ENCODE results near the gene CPXM2. TPM values are rescaled to one million over a fixed set of nuclear protein-coding genes. Genes with fewer than 3 reads are reported as not detected.

CPXM2 gene
- total RNA-seq = not detected
- not detected for polyA plus RNA-seq
- 0 reads per million in 6 experiments for total RNA-seq

DNA sequence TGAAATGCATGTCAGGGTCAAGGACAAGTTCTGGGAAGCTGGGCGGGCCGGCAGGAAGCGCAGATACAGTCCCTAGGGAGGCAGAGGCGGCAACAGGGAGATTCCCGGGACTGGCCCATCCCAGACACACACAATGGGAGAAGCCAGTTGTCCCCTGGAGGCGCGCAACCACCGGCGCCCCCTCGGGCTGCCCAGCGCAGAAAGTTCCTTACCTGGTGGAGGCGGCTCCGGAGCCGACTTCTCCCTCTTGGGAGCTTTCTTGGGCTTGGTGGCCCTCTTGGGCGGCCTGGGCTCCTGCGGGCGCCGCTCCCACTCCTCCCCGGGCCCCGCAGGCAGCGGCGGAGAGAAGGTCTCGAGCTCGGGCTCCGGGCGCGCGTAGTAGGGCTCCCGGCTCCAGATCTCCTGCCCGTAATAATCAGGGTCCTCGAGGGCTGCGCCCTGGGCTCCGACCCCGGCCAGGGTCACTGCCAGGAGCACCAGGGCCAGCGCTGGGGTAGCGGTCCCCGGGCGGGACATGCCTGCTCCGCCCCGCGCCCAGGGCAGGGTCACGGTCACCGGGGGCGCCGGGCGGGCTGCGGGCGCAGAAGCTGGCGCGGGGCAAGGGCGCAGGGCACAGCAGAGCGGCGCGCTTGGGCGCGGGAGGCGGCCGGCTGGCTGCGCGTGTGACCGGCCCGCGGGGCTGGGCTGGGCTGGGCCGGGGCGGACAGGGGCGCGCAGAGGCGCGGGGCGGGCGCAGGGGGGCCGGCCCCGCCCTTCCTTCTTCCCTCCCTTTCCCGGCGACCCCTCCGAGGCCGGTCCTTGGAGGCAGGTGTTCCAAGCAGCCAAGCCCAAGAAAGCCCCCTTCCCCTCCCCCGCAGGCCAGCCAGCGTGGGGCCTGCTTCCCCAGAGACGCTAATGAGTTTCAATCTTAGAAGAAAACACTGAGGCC is at the start of gene CPXM2:
Gene CPXM2, minus strand, starts transcription at position 664 of the 928 bp plus-strand sequence. Its CDS starts 148 bp downstream, at position 516.
- Mint-ChIP-seq H3K27ac (peak within 1 kb of the TSS in 1 of 10 donors; percentile 46), H3K27me3 (peaks cover 11 to 40% (median 29%) of the 10 kb centered on the region in 5 donors), H3K4me1 (peaks cover 0 to 1% (median 0%) of the 10 kb centered on the region in 4 donors), H3K36me3 (no peaks in the 10 kb centered on the region), H3K4me3 (peak within 1 kb of the TSS in 1 of 10 donors; percentile 41), H3K9me3 (peaks cover 0 to 3% (median 0%) of the 10 kb centered on the region in 9 donors)
- no peak for DNase-seq
- POLR2A ChIA-PET = no interaction called here
- ATAC-seq = no peak

GRCh38 chr10:123939591-123939990 is 48.0 kb upstream of the CPXM2 start:
- peaks cover 2 to 11% (median 4%) of the 10 kb centered on the region in 5 donors for H3K27me3 Mint-ChIP-seq
- peaks cover 0 to 14% (median 3%) of the 10 kb centered on the region in 9 donors for H3K9me3 Mint-ChIP-seq
- H3K36me3 Mint-ChIP-seq = peaks cover 0 to 4% (median 0%) of the 10 kb centered on the region in 3 donors
- H3K4me1 Mint-ChIP-seq = peaks cover 0 to 5% (median 2%) of the 10 kb centered on the region in 4 donors
- H3K27ac Mint-ChIP-seq = no peak overlapping the region
- POLR2A ChIA-PET = no interaction called here
- DNase-seq (no peak), ATAC-seq (no peak)
- H3K4me3 Mint-ChIP-seq = no peak overlapping the region

DNA sequence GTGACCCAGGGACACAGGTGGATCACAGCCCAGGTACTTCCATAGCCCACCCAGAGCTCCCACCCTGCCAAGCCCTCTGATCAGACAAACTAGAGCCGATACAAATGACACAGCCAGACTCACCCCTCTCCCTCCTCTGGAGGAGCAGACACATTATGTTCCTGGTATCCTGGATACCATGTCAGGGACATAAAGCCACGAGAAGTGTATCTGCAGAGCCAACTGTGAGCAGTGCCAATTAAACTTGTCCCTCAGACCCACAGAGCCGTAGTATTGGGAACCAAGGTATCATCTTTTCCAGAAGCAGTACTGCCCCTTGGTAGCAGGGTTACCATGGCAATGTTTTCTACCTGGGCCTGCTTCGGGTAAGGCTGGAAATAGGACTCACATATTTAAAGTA is 47.3 kb upstream of the CPXM2 start:
- Mint-ChIP-seq H3K27ac (no peak overlapping the region), H3K4me3 (no peak overlapping the region), H3K27me3 (peaks cover 2 to 11% (median 4%) of the 10 kb centered on the region in 5 donors), H3K36me3 (peaks cover 0 to 4% (median 0%) of the 10 kb centered on the region in 3 donors), H3K4me1 (peaks cover 0 to 7% (median 2%) of the 10 kb centered on the region in 4 donors), H3K9me3 (peaks cover 0 to 14% (median 5%) of the 10 kb centered on the region in 9 donors)
- DNase-seq = no peak
- no peak for ATAC-seq
- POLR2A ChIA-PET = no interaction called here

DNA sequence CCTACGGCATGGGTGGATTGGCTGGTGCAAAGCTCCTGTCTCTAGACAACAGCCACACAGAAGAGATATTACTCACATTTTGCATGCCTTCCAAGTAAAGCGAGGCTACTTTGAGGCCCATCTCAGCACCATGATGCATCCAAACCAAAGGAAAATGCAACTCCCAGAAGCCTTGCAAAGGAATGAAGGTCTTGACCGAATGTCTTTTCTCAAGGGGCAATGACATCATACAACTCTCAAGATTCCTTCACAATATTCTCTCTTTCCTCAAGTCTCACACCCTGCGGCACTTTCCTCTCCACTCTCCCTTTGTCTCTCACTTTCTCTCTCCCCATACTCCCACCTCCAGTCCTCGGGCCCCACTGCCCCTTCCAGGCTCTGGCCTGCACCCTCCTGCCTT is 44.8 kb upstream of the CPXM2 start:
- no peak overlapping the region for H3K4me3 Mint-ChIP-seq
- no peak for DNase-seq
- H3K27me3 Mint-ChIP-seq = peaks cover 2 to 21% (median 4%) of the 10 kb centered on the region in 5 donors
- ATAC-seq = no peak
- peaks cover 0 to 28% (median 8%) of the 10 kb centered on the region in 9 donors for H3K9me3 Mint-ChIP-seq
- H3K27ac Mint-ChIP-seq = no peak overlapping the region
- POLR2A ChIA-PET = no interaction called here
- peaks cover 0 to 7% (median 2%) of the 10 kb centered on the region in 4 donors for H3K4me1 Mint-ChIP-seq
- peaks cover 0 to 10% (median 0%) of the 10 kb centered on the region in 3 donors for H3K36me3 Mint-ChIP-seq

- no peak overlapping the region for H3K4me3 Mint-ChIP-seq
- peaks cover 0 to 7% (median 2%) of the 10 kb centered on the region in 4 donors for H3K4me1 Mint-ChIP-seq
- ATAC-seq (no peak), DNase-seq (no peak)
- POLR2A ChIA-PET = no interaction called here
- peaks cover 0 to 35% (median 10%) of the 10 kb centered on the region in 9 donors for H3K9me3 Mint-ChIP-seq
- peaks cover 0 to 21% (median 4%) of the 10 kb centered on the region in 5 donors for H3K27me3 Mint-ChIP-seq
- H3K36me3 Mint-ChIP-seq = peaks cover 0 to 17% (median 0%) of the 10 kb centered on the region in 3 donors
- peak overlapping the region in 1 of 10 donors; percentile 73 for H3K27ac Mint-ChIP-seq
These were observed 44.1 kb upstream of the CPXM2 start for GRCh38 chr10:123935680-123936079.

DNA sequence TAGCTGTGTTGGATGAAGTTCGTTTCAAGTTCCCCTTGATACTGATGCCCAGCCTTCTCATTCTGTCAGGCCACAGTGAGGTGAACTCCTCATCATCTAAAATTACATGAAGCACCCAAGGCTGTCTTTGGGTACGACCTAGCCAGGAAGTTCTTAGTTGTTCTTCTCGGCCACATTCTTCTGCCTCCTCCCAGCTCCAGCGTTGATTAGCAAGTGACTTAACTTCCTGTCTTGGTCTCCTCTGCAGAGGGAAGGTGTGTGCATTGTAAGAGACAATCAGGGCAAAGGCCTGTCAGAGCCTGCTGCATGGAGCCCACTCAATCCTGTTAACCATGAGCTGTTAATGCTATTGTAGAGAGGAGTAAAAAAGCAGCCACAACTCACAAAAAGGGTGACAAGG is 43.2 kb upstream of the CPXM2 start:
- Mint-ChIP-seq H3K27me3 (peaks cover 0 to 18% (median 5%) of the 10 kb centered on the region in 5 donors), H3K27ac (peak overlapping the region in 3 of 10 donors; percentile 6 to 60 (median 54)), H3K9me3 (peaks cover 0 to 43% (median 13%) of the 10 kb centered on the region in 9 donors), H3K4me3 (no peak overlapping the region), H3K36me3 (peaks cover 0 to 17% (median 0%) of the 10 kb centered on the region in 3 donors), H3K4me1 (peaks cover 0 to 7% (median 2%) of the 10 kb centered on the region in 4 donors)
- DNase-seq (no peak), ATAC-seq (no peak)
- POLR2A ChIA-PET = no interaction called here

GRCh38 chr10:123930340-123931001 is 38.9 kb upstream of the CPXM2 start:
- POLR2A ChIA-PET = no interaction called here
- H3K4me3 Mint-ChIP-seq = no peak overlapping the region
- no peak for DNase-seq
- no peak for ATAC-seq
- peaks cover 5 to 29% (median 12%) of the 10 kb centered on the region in 5 donors for H3K27me3 Mint-ChIP-seq
- peaks cover 0 to 37% (median 20%) of the 10 kb centered on the region in 9 donors for H3K9me3 Mint-ChIP-seq
- H3K36me3 Mint-ChIP-seq = peaks cover 0 to 17% (median 0%) of the 10 kb centered on the region in 3 donors
- H3K4me1 Mint-ChIP-seq = peaks cover 0 to 13% (median 3%) of the 10 kb centered on the region in 4 donors
- no peak overlapping the region for H3K27ac Mint-ChIP-seq

GRCh38 chr10:123929791-123930190 is 38.2 kb upstream of the CPXM2 start:
- no peak for DNase-seq
- POLR2A ChIA-PET = no interaction called here
- no peak for ATAC-seq
- no peak overlapping the region for H3K4me3 Mint-ChIP-seq
- H3K36me3 Mint-ChIP-seq = peaks cover 0 to 16% (median 0%) of the 10 kb centered on the region in 3 donors
- H3K27me3 Mint-ChIP-seq = peaks cover 9 to 29% (median 12%) of the 10 kb centered on the region in 5 donors
- peaks cover 0 to 36% (median 20%) of the 10 kb centered on the region in 9 donors for H3K9me3 Mint-ChIP-seq
- no peak overlapping the region for H3K27ac Mint-ChIP-seq
- H3K4me1 Mint-ChIP-seq = peaks cover 0 to 11% (median 1%) of the 10 kb centered on the region in 4 donors

DNA sequence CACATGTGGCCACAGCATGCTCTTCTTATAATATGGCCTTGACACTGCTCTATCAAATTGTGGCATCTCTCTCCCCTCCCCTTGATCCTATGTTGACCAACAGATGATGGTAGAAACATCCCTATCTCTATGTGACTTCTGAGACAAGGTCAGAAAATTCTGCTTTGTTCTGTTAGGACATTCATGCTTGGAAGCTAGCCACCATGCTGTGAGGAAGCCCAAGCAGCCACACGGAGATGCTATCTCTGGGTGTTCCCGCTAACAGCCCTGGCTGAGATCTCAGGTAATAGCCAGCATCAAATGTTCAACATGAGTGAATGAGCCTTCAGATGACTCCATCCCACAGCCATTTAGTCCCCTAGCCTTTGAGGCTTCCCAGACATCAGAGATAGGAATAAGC is 36.8 kb upstream of the CPXM2 start:
- H3K27me3 Mint-ChIP-seq = peaks cover 12 to 29% (median 17%) of the 10 kb centered on the region in 5 donors
- POLR2A ChIA-PET = no interaction called here
- peaks cover 0 to 14% (median 0%) of the 10 kb centered on the region in 3 donors for H3K36me3 Mint-ChIP-seq
- H3K27ac Mint-ChIP-seq = no peak overlapping the region
- peaks cover 0 to 34% (median 19%) of the 10 kb centered on the region in 9 donors for H3K9me3 Mint-ChIP-seq
- H3K4me3 Mint-ChIP-seq = no peak overlapping the region
- peaks cover 0 to 6% (median under 1%) of the 10 kb centered on the region in 4 donors for H3K4me1 Mint-ChIP-seq
- ATAC-seq = no peak
- no peak for DNase-seq

DNA sequence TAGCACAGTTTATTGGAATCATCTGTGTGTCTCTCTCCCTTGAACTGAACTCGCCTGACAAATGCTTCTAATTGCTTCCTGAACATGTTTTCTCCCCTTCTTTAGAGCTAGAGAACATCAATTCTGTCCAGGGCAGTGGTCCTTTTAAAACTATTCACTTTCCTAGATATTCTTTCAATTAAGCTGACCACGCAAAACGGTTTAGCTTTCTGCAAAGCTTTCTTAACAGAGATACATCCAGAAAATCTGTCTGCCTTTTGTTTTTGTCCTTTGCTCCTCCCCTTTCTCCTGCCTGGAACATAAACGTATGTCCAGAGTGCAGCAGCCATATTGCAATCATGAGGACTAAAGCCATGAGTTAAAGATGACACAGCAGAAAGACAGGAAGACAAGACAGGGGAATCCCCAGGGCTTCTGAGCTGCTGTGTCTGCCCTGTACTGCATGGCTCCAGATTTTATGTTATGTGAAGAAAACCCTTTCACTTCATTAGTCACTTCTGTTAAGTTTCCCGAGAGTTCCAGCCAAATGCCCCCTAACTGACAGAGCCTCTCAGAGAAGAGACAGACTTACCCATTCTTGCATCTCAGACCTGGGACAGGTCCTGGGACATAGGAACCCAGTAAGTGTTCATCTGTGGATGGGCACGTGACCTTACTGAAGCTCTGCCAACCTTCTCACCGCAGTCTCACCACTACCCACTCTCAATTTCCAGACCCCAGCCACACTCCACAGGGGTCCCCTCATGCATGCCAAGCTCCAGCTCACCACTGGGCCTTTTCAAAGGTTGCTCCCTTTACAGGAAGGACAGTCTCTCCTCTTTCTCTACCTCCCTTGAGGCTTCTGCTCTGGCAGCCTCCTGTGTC is 35.0 kb upstream of the CPXM2 start:
- Mint-ChIP-seq H3K9me3 (peaks cover 0 to 33% (median 18%) of the 10 kb centered on the region in 9 donors), H3K4me1 (peaks cover 0 to 6% (median under 1%) of the 10 kb centered on the region in 4 donors), H3K36me3 (peaks cover 0 to 14% (median 0%) of the 10 kb centered on the region in 3 donors), H3K4me3 (no peak overlapping the region), H3K27ac (no peak overlapping the region), H3K27me3 (peaks cover 14 to 45% (median 22%) of the 10 kb centered on the region in 5 donors)
- POLR2A ChIA-PET = no interaction called here
- DNase-seq (no peak), ATAC-seq (no peak)

- Mint-ChIP-seq H3K4me1 (peaks cover 0 to 6% (median under 1%) of the 10 kb centered on the region in 4 donors), H3K4me3 (no peak overlapping the region), H3K36me3 (peaks cover 0 to 20% (median 0%) of the 10 kb centered on the region in 3 donors), H3K9me3 (peaks cover 0 to 44% (median 17%) of the 10 kb centered on the region in 9 donors), H3K27me3 (peaks cover 4 to 36% (median 20%) of the 10 kb centered on the region in 5 donors), H3K27ac (peak overlapping the region in 1 of 10 donors; percentile 45)
- POLR2A ChIA-PET = no interaction called here
- ATAC-seq (no peak), DNase-seq (no peak)
These were observed 30.5 kb upstream of the CPXM2 start for GRCh38 chr10:123922126-123922525.

GRCh38 chr10:123916775-123917174 is 25.2 kb upstream of the CPXM2 start:
- ATAC-seq = no peak
- Mint-ChIP-seq H3K9me3 (peaks cover 0 to 39% (median 14%) of the 10 kb centered on the region in 9 donors), H3K4me1 (peaks cover 2 to 14% (median 11%) of the 10 kb centered on the region in 4 donors), H3K4me3 (no peak overlapping the region), H3K27me3 (peaks cover 11 to 29% (median 28%) of the 10 kb centered on the region in 5 donors), H3K36me3 (peaks cover 0 to 14% (median 0%) of the 10 kb centered on the region in 3 donors), H3K27ac (no peak overlapping the region)
- no peak for DNase-seq
- POLR2A ChIA-PET = no interaction called here

All from naive thymus-derived CD8-positive, alpha-beta T cell (primary cell).